Hematopoietic multipotent progenitor cell (in vitro differentiated cells): ENCODE data around the gene DCC. TPM values are rescaled to one million over a fixed set of nuclear protein-coding genes. Genes with fewer than 3 reads are reported as not detected.

Source experiments
- DNase-seq, 3 donors: peaks; one replicate each; pipeline ENCODE4 v3.0.0-alpha.2; 2011 to 2015; ENCODE audit warnings: low read depth in 2 of 3, low spot score in 2 of 3
- total RNA-seq: library from RNA; depleted of rRNA; stranded (reverse); fragments of >200 nt; gene quantifications from one replicate; pipeline ENCODE4 v1.2.3, GENCODE V29; 2012

The DCC gene
- total RNA-seq, 1 donor, result not detected

DNA sequence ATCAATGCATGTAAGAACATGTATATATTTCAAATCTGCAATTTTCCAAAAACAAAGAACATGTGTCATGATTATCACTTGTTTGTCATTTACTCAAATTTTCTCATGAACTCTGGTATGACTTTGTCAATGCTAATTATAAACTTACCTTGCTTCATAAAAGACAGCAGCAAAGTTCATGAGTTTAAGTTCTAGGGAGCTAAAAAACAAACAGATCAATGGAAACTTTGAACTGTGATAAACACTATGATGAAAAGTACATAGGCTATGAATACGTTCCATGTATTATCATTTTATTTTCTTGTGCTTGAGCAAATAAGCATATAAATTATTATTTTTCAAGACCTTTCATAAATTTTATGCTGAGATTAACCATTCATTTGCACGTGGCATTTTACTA is 943.7 kb downstream of the DCC start:
- DNase-seq, result no peak

DNA sequence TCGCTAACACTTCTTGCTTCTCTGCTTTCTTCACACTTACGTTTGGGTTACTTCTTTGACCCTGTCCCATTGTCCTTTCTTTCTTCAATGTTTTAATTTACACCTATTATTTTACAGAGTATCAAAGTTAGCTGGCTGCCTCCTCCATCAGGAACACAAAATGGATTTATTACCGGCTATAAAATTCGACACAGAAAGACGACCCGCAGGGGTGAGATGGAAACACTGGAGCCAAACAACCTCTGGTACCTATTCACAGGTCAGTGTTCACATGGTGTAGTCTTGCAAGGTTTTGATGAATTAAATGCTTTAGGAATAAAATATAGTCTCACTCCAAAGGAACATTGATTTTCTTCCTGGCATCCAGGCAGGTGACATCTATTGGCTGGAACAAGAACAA is 965.5 kb downstream of the DCC start:
- no peak for DNase-seq

DNA sequence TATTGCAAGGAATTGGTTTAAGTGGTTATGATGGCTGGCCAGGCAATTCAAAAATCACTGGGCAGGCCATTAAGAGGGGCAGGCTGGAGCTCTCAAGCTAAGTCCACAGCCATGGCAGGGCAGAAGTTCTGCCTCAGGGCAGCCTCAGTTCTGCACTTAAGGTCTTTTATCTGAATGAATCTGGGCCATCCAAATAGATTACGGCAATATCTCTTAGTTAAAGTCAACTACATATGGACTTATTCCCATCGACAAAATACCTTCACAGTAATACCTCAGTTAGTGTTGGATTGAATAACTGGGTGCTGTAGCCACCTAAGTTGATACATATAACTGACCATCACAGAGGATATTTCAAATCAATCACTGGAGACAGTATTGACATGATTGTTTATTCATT is 979.6 kb downstream of the DCC start:
- no peak for DNase-seq

DNA sequence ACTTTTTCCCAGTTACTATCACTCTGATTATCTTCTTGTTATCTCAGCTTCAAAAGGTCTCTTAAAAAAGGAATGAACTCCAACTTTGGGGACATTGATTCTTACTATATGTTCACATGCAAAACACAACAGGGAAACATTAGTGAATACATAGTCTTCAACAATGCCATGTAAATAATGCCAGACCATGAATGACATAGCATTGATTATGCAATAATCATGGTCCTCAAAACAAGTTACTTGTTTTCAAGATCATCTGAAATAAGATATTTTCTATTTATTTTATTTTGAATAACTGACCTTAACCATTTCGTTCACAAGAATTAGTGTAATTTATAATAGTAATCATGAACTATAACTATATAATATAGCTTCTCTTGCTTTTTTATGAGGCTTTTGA is 982.2 kb downstream of the DCC start:
- no peak for DNase-seq

DNA sequence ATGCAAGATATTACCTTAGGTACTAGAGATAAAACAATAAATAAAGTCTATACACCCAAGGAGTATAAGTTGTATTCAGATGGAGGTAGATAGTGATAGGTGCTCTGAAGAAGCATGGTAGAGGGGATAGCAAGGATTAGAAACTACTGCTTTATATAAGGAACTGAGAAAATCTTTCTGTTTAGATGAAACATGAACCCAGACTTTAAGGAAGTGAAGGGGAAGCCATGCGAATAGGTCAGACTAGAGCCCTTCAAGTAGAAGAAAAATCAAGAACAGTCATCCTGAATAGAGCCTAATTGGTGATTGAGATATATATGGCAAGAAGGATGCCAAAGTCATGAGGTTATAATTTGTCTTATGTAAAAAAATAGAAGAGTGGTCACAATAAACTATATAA is 984.4 kb downstream of the DCC start:
- no peak for DNase-seq

DNA sequence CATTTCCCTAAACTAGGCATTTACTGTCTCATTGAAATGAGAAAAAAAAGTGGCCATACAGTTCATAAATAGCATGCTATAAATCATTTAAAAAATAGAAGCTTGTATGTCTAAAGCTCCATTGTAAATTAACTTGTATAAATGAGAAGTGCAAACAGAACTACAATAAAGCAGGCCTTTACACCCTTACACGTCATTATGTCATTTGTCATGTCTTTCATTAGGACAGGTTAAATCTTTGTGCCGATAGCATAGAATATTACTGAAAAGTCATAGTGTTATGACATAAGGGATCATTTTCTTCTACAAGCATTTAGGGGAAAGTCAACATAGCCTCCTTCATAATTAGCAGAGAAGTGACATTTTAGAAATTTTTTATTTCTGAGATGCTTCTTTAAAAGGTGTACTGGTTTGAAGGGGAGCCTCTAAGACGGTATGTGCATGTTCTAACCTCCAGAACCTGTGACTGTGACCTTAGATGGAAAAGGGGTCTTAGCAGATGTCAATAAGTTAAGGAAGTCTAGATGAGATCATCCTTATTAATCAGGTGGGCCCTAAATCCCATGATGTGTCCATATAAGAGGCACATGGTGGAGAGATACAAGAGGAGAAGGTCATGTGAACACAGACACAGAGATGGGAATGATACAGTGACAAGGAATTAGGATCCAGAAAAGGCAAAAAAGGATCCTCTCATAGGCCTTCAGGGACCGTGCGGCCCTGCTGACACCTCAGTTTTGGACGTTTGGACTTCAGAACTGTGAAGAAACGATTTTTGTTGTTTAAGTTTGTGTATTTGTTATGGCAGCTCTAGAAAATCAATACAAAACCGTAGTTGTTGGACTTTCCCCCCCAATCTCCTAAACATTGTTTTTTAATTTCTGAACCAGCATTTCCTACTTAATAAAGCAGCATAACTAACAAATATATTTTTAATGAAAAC is 1020.8 kb downstream of the DCC start:
- no peak for DNase-seq

DNA sequence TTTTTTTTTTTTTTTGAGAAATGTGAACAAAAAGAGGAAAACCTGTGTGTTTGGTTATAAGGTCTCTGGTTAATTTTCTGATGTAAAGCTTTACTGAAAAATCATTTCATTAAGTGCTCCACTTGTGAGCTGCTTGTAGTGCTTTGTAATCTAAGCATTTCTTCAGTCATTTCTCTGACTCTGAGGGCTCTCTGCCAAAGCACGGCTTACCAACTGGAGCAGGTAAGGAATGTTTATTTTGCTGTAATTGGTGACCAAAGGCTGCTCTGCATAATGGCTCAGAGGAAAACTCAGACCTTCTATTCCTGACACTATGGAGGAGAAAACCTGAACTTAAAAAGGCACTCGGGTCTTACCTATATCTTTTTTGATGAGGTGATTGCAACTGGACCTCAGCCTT is 1035.6 kb downstream of the DCC start:
- no peak for DNase-seq

DNA sequence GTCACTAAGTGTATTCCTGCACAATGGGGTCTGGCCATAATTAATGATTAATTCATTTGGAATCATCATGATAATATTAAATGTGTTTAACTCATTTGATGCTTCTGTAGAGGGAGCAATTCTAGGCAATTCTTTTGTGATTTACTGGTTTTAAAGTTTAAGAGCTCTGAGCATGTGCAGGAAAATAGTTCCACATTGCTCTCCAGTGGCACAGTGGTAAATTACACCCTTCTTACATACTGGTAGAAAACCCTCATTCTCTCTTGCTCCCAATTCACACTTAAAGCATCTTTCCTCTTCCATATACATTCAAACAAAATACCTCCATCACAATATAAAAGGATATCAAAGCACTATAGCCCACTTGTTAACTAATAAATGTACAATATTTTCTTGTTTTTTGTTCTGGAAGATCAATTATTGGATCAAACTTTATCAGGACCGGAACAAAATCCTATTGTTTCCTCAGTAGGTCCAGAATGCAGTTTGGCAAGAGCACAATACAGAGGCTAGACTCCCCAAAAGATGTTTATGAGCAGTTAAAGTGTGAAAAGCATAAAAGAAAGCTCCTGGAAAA is 1040.2 kb downstream of the DCC start:
- DNase-seq, result no peak

DNA sequence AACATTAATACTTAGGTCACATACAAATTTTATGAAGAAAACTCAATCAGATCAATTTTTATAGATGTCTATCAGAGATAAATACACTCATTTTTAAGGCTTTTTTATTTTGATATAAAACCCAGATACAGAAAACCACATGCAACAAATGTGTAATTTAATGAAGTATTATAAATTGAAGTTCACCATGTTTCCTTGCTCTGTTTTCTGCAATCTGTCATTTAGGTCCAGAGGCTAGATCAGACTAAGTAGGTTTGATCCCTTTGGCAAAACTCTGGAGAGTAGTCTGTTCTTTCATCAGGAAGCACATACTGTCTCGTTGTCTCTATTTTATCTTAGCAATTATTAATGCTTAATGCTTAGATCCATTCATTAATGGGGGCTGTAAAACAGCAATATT is 1042.9 kb downstream of the DCC start:
- DNase-seq, result no peak

DNA sequence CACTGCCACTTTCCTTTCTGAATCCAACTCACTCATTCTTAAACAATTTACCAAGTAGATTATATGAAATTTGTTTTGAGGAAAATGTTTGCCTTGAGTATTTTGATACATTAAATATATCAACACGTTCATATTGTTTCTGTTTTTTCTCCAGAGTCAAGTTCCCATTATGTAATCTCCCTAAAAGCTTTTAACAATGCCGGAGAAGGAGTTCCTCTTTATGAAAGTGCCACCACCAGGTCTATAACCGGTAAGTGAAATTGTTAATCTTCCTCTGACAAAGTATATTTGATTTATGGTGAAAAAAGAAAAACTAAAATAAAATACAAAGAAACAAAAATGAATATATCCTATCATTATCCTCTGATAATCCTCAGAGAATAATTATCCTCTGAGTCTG is 1045.9 kb downstream of the DCC start:
- no peak for DNase-seq

DNA sequence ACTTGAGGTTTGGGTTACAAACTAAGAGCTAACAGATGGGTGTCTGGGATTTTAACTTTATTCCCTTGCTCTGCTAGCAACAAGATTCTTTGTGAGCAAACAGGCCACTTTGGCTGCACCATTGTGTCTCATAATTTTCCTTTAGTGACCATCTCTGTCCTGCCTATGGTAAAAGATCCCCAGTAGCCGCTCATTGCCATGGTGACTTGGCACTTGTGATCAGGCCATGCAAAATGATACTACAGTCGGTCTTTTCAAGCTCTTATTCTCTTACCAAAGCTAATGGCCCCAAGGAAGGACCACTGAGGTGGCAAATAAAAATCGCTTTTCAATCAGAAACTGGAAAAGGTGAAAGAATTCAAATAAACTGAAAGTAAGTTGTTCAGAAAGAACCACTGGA is 1047.6 kb downstream of the DCC start:
- DNase-seq, result no peak

DNA sequence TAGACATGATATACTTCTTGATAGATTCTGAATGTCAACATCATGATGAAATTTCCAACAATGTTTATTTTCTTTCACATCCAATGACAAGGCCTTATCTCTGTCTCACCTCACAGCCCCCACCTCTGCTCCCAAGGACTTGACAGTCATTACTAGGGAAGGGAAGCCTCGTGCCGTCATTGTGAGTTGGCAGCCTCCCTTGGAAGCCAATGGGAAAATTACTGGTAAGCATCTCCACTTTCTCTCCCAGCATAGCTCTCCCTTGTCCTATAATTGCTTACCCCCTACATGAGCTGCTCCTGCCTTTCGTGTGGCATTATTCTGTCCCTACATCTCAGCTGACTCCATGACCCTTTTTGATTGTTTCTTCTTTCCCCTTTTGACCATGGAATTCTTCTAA is 1062.7 kb downstream of the DCC start:
- DNase-seq, result no peak

DNA sequence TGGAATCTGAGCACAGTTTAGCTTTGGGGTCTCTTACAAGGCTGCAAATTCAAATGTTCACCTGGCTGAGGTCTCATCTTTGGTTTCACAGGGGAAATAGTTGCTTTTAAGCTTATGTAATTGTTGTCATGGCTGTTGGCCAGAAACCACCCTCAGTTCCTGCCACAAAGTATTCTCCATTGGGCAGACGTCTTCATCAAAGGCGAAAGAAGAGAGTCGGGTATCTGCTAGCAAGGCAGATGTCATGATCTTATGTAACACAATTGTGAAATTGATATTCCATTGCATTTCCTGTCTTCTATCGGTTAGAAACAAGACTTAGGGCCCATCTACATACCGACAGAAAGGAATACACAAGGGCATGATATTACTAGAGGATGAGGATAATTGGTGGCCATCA is 1068.3 kb downstream of the DCC start:
- no peak for DNase-seq

DNA sequence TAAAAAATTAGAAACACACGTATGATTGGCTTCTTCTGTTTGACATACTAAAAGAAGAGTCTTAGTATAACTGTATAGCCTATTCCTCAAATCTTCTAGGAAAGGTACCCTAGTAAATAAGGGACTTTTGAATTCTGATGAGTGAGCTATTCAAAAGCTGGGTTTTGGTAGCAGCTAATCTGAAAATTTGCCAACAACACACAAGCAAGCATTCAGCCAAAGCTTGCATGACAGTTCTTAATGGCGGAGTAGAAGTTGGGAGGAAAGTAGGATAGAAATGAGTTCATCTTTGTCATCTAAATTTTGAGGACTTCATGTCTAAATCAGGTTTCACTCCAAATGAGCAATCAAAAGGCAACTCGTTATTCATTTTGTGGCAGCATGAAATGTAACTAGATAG is 1071.5 kb downstream of the DCC start:
- DNase-seq, result no peak

DNA sequence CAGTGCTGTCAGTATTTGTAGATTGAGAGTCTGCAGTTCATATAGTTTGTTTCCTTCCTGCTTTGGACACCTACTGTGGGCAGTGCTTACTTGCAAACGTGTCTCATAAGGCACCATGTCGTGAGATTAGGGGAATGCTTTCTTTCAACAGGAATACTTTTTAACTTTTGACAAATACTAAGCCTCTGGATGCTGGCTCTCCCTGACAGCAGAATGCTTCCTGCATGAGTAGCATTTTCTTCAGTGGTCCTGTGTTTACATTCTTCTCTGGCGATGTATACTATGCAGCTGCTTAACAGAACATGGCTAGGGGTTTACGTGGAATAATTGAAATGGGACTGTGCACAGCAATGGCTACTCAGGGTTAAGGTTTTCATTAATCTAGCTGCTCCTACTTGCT is 1077.0 kb downstream of the DCC start:
- DNase-seq, result no peak

DNA sequence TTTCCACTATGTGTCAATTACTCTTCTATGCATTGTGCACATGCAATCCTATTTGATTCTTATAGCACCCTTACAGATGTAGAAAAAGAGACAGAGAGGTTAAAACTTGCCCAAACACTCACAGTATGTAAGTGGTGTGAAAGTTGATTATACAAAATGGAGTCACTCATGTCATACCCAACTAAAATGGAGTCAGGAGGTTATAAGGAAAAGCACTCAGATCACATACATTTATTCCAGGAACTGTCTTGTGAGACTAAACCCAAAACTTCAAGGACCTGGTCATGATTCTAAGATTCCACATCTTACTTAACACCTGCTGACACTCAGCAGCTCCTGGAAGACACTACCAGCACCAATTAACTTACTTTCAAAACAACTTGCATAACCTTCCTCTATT is 1081.9 kb downstream of the DCC start:
- DNase-seq, result no peak

DNA sequence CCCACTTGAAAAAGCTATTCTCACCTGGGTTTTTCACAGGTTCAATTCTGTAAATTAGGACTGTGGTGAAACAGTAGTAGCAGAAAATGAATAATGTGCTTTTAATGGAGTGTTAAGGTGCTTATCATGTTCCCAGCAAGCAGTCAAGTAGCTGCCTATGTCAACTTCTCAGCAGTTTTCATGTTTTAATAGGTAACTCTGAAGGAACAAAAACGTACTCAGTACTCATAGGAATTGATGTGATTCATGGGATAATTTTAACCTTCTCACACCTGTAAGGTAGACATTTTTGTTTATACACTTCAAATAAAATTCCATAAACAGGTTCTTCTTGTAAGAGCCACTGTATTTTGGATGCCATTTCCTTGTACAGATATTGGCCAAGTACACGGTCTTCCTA is 1082.9 kb downstream of the DCC start:
- DNase-seq, result no peak

DNA sequence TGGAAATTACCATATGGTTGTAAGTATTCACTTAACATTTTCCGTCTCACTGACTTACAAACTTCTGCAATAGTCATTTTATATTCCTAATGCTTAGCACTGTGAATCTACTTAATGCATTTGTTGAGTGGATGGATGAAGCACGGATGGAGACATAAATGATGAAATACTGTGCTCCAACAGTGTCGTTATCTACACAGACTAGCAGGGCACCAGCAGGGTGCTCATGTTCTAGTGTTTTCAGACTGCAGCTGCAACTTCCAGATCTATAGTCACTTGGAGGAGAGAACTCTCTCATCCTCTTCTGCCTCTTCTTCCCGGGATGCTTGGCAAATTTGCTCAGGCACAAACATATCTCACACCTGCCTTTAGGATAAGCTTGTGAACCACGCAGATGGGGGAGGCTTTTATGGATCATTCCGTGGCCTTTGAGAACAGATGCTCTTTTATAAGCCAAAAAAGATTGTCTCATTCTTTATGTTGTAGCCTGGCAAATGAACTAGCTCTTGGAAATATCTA is 1086.7 kb downstream of the DCC start:
- no peak for DNase-seq

DNA sequence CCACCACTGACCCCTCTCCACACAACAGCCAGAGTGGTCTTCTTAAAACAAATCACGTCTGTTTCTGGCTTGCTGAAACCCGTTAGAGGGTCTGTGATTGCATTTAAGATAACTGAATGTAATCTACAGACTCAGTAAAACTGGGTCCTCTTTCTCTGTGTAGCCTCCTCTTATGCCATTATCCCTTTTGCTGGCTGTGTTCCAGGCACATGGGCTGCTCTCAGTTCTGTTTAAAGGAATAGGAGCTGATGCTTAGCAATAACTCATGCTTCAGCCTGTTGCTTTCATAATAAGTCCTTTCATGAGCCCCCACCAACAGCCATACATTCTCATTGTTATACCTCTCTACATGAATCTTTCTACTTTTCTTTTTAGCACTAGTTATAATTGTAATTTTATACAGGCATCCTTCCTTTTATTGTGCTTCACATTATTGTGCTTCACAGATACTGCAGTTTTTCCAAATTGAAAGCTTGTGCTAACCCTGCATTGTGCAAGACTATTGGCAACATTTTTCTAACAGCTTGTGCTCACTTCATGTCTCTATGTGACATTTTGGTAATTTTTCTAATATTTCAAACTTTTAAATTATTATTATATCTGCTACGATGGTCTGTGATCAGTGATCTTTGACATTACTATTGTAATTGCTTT is 1101.9 kb downstream of the DCC start:
- no peak for DNase-seq

DNA sequence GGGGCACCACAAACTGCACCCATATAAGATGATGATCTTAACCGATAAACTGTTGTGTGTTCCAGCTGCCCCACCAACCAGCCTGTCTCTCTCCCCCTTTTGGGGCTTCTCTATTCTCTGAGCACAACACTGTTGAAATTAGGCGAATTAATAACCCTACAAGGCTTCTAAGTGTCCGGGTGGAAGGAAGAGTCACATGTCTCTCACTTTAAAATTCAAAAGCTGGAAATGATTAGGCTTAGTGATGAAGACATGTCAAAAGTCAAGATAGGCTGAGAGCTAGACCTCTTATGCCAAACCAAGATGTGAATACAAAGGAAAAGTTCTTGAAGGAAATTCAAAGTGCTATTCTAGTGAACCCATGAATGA is 1102.4 kb downstream of the DCC start:
- DNase-seq, result no peak

DNA sequence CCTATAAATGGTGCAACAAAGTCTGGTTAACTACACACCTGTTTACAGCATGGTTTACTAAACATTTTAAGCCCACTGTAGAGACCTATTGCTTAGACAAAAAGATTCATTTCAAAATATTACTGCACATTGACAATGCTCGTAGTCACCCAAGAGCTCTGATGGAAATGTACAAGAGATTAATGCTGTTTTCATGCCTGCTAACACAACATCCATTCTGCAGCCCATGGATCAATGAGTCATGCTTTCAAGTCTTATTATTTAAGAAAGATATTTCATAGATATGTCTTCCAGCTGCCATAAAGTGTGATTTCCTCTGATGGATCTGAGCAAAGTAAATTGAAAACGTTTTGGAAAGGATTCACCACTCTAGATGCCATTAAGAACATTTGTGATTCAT is 1103.3 kb downstream of the DCC start:
- no peak for DNase-seq

DNA sequence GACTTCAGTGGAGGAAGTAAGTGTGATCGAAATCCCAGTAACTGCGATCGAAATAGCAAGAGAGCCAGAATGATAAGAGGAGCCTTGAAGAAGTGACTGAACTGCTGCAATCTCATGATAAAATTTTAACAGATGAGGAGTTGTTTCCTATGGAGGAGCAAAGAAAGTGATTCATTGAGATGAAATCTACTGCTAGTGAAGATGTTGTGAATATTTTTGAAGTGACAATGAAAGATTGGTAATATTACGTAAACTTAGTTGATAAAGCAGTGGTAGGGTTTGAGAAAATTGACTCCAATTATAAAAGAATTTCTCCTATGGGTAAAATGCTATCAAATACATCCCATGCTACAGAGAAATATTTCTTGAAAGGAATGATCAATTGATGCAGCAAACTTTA is 1103.8 kb downstream of the DCC start:
- no peak for DNase-seq
